H9 (cell line): ENCODE measurements around the gene RAB14. TPM values are rescaled to one million over a fixed set of nuclear protein-coding genes. Genes with fewer than 3 reads are reported as not detected.

ENCODE experiments used
- DNase-seq: peaks from one replicate; pipeline ENCODE4 v3.0.0-alpha.2; 2017
- H2AFZ ChIP-seq: one replicate; pipeline ENCODE4 v1.6.1; 2013; ENCODE audit warnings: mild to moderate bottlenecking, low read length, control low read depth, moderate library complexity
- H2AK5ac ChIP-seq: 2 replicates; pipeline ENCODE4 v1.6.1; 2013; ENCODE audit warnings: low read length, control low read depth, mixed read lengths; ENCODE audit not compliant: insufficient read length
- H2BK120ac ChIP-seq: one replicate; pipeline ENCODE4 v1.6.1; 2013; ENCODE audit warnings: low read depth, mild to moderate bottlenecking, low read length, control low read depth, inconsistent platforms; ENCODE audit not compliant: poor library complexity, severe bottlenecking
- H2BK12ac ChIP-seq: 2 replicates; pipeline ENCODE4 v1.6.1; 2013; ENCODE audit warnings: low read length, control low read depth, mixed read lengths, low read depth; ENCODE audit not compliant: insufficient read length
- H2BK15ac ChIP-seq: 2 replicates; pipeline ENCODE4 v1.6.1; 2013; ENCODE audit warnings: low read depth, low read length, control low read depth
- H2BK20ac ChIP-seq: one replicate; pipeline ENCODE4 v1.6.1; 2013; ENCODE audit warnings: low read depth, mild to moderate bottlenecking, low read length, control low read depth, inconsistent platforms; ENCODE audit not compliant: poor library complexity, severe bottlenecking
- H2BK5ac ChIP-seq: 2 replicates; pipeline ENCODE4 v1.6.1; 2013; ENCODE audit warnings: low read length, control low read depth, mixed read lengths; ENCODE audit not compliant: insufficient read length
- H3K14ac ChIP-seq: 2 replicates; pipeline ENCODE4 v1.6.1; 2013; ENCODE audit warnings: low read length, control low read depth; ENCODE audit not compliant: insufficient read depth
- H3K18ac ChIP-seq: 2 replicates; pipeline ENCODE4 v1.6.1; 2013; ENCODE audit warnings: low read depth, mild to moderate bottlenecking, mixed read lengths, low read length, control low read depth; ENCODE audit not compliant: insufficient read length
- H3K23ac ChIP-seq: 2 replicates; pipeline ENCODE4 v1.6.1; 2013; ENCODE audit warnings: low read length, control low read depth, mixed read lengths, low read depth; ENCODE audit not compliant: insufficient read length
- H3K23me2 ChIP-seq: 2 replicates; pipeline ENCODE4 v1.6.1; 2013; ENCODE audit warnings: low read depth, mild to moderate bottlenecking, mixed read lengths, low read length, control low read depth; ENCODE audit not compliant: insufficient read length, poor library complexity, severe bottlenecking
- H3K27ac ChIP-seq: 2 replicates; pipeline ENCODE4 v1.5.1; 2013; ENCODE audit warnings: low read length, control low read depth, mixed read lengths, low read depth; ENCODE audit not compliant: insufficient read length
- H3K27me3 ChIP-seq: 2 replicates; pipeline ENCODE4 v1.6.1; 2013; ENCODE audit warnings: low read length, control low read depth, inconsistent platforms; ENCODE audit not compliant: insufficient read depth
- H3K4ac ChIP-seq: 2 replicates; pipeline ENCODE4 v1.6.1; 2013; ENCODE audit warnings: low read depth, mild to moderate bottlenecking, control low read depth, inconsistent platforms, low read length, moderate library complexity
- H3K4me1 ChIP-seq: 2 replicates; pipeline ENCODE4 v1.6.1; 2013; ENCODE audit warnings: low read length, control low read depth, inconsistent platforms; ENCODE audit not compliant: insufficient read depth
- H3K4me2 ChIP-seq: 2 replicates; pipeline ENCODE4 v1.6.1; 2013; ENCODE audit warnings: low read length, control low read depth, mixed read lengths; ENCODE audit not compliant: insufficient read length, insufficient read depth
- H3K56ac ChIP-seq: 2 replicates; pipeline ENCODE4 v1.6.1; 2013; ENCODE audit warnings: low read depth, mild to moderate bottlenecking, mixed read lengths, low read length, control low read depth; ENCODE audit not compliant: insufficient read length
- H3K79me1 ChIP-seq: 2 replicates; pipeline ENCODE4 v1.6.1; 2013; ENCODE audit warnings: low read depth, mild to moderate bottlenecking, moderate library complexity, low read length, control low read depth, inconsistent platforms; ENCODE audit not compliant: insufficient read depth, poor library complexity, severe bottlenecking
- H3K79me2 ChIP-seq: 2 replicates; pipeline ENCODE4 v1.6.1; 2013; ENCODE audit warnings: low read length, control low read depth, inconsistent platforms; ENCODE audit not compliant: insufficient read depth
- H3K9ac ChIP-seq: 2 replicates; pipeline ENCODE4 v1.6.1; 2013; ENCODE audit warnings: low read length, control low read depth, mixed read lengths; ENCODE audit not compliant: insufficient read length; ENCODE audit errors: extremely low read depth
- H3K9me3 ChIP-seq: one replicate; pipeline ENCODE4 v1.6.1; 2013; ENCODE audit warnings: low read depth, low read length, inconsistent platforms; ENCODE audit not compliant: control insufficient read depth
- H3T11ph ChIP-seq: one replicate; pipeline ENCODE4 v1.6.1; 2013; ENCODE audit warnings: mild to moderate bottlenecking, low read length, control low read depth, inconsistent platforms
- H4K20me1 ChIP-seq: one replicate; pipeline ENCODE4 v1.6.1; 2013; ENCODE audit not compliant: control insufficient read depth, insufficient read length, insufficient read depth
- H4K5ac ChIP-seq: 2 replicates; pipeline ENCODE4 v1.6.1; 2013; ENCODE audit warnings: low read depth, mild to moderate bottlenecking, mixed read lengths, low read length, control low read depth; ENCODE audit not compliant: insufficient read length
- H4K8ac ChIP-seq: replicated peaks from 2 replicates; pipeline ENCODE4 v1.6.1; 2013; ENCODE audit warnings: low read length, control low read depth, mixed read lengths, low read depth; ENCODE audit not compliant: insufficient read length
- H4K91ac ChIP-seq: 2 replicates; pipeline ENCODE4 v1.6.1; 2013; ENCODE audit warnings: low read depth, mild to moderate bottlenecking, moderate library complexity, mixed read lengths, low read length, control low read depth; ENCODE audit not compliant: insufficient read length
- H3K27ac Mint-ChIP-seq, 3 experiments: 2 replicates in 2 of 3; 3 replicates in 1 of 3; pipeline ENCODE4 v1.8.0; 2020 to 2021; ENCODE audit warnings: mixed read lengths in 3 of 3, mild to moderate bottlenecking in 1 of 3, moderate library complexity in 1 of 3
- H3K27me3 Mint-ChIP-seq: 2 replicates; pipeline ENCODE4 v1.8.0; 2021; ENCODE audit warnings: low read depth, mild to moderate bottlenecking, moderate library complexity, mixed read lengths
- H3K36me3 Mint-ChIP-seq, 3 experiments: 2 replicates in 2 of 3; 3 replicates in 1 of 3; pipeline ENCODE4 v1.8.0; 2020 to 2021; ENCODE audit warnings: low read depth in 3 of 3, mixed read lengths in 3 of 3; ENCODE audit not compliant: insufficient read depth in 1 of 3
- H3K4me1 Mint-ChIP-seq, 2 experiments: 2 replicates each; pipeline ENCODE4 v1.8.0; 2020; ENCODE audit warnings: mixed read lengths in 2 of 2
- H3K4me3 Mint-ChIP-seq, 2 experiments: 2 replicates in 1 of 2; 3 replicates in 1 of 2; pipeline ENCODE4 v1.8.0; 2020 to 2021; ENCODE audit warnings: mild to moderate bottlenecking in 2 of 2, mixed read lengths in 2 of 2, moderate library complexity in 1 of 2
- H3K9me3 Mint-ChIP-seq, 2 experiments: 2 replicates in 1 of 2; 3 replicates in 1 of 2; pipeline ENCODE4 v1.8.0; 2020; ENCODE audit warnings: mild to moderate bottlenecking in 2 of 2, mixed read lengths in 2 of 2, moderate library complexity in 1 of 2
- WGBS: extraction: QIAGEN DNeasy Blood & Tissue Kit; methylation state at CpG from one replicate; pipeline ENCODE4 v1.1.7; 2013; ENCODE audit warnings: missing lambda C conversion rate, low lambda C conversion rate, mixed read lengths; ENCODE audit not compliant: insufficient read length; ENCODE audit errors: extremely low coverage; 5-methylcytosine and 5-hydroxymethylcytosine counted together
- total RNA-seq: library from RNA; stranded (reverse); gene quantifications from 2 replicates; pipeline ENCODE4 v1.2.1, GENCODE V29; 2021
- TF ChIP-seq, protein P1 (sequence below): fragments of 200-600 bp; sonication (generic); conservative IDR thresholded peaks from 3 replicates; pipeline ENCODE4 v1.8.0; 2021; ENCODE audit warnings: antibody characterized with exemption, mild to moderate bottlenecking

The RAB14 gene
- total RNA-seq, 1 experiment from 2014 or later: 33.6 TPM

DNA sequence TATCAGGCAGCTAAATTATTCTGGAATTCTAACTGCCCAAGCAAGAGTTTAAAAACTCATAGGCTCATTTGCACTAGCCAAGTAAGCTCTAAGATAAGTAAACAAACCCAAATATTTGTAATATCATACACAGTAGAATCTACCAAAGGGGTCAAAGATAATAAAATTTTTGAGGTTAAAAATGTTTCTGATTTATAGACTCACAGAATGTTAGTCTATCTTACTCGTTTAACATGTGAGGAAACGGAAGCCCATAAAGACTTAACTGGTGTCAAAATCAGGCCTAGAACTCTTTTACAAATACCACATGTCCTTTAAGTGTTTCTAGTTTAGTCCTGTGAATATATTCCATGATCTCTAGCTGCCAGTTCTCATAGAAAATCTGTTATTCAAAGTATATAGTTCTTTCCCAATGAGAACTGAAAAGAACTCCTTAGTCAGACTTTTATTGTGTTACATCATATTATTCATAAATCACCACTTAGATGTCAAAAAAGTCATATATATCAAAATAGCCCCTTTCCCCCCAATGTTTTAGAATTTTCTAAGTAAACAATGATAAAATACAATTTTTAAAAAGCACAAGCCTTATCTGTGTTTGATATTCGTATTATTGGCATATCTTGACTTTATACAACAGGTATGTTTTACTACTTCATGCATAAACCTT, 13.9 kb downstream of the RAB14 start:
- WGBS: no CpG with 5 or more reads among the region's 3 CpGs
- Histone ChIP-seq H3K4me2 (no peak overlapping the region), H3K23me2 (no peaks in the 10 kb centered on the region), H3K27me3 (no peaks in the 10 kb centered on the region), H2AK5ac (no peak overlapping the region), H2AFZ (no peak overlapping the region), H3K4me1 (no peaks in the 10 kb centered on the region; the same call in 1 of the 2 replicates), H3K4ac (no peak overlapping the region), H2BK5ac (no peak overlapping the region), H3K79me1 (peaks cover 3% of the 10 kb centered on the region), H3K56ac (no peak overlapping the region), H3T11ph (no peak overlapping the region), H4K20me1 (no peaks in the 10 kb centered on the region), H2BK12ac (no peak overlapping the region), H4K91ac (no peak overlapping the region), H3K14ac (no peak overlapping the region), H3K9me3 (no peaks in the 10 kb centered on the region), H2BK120ac (no peak overlapping the region), H2BK20ac (no peak overlapping the region), H3K23ac (no peak overlapping the region), H2BK15ac (no peak overlapping the region), H3K9ac (no peak overlapping the region), H3K27ac (no peak overlapping the region), H3K18ac (no peak overlapping the region), H3K79me2 (peaks cover 5% of the 10 kb centered on the region; the same call in 1 of the 2 replicates), H4K8ac (no peak overlapping the region), H4K5ac (no peak overlapping the region)
- Mint-ChIP-seq H3K36me3 (peaks cover 1 to 18% (median 6%) of the 10 kb centered on the region in 3 experiments; a peak in 5 of 7 replicates), H3K9me3 (no peaks in the 10 kb centered on the region), H3K27me3 (no peaks in the 10 kb centered on the region), H3K27ac (no peak overlapping the region), H3K4me3 (no peak overlapping the region), H3K4me1 (0 out of 4 replicates have a peak, but pooled peaks cover 0 to 3% of the 10 kb centered on the region in 2 experiments)
- no peak for DNase-seq
- TF ChIP-seq, protein P1, sequence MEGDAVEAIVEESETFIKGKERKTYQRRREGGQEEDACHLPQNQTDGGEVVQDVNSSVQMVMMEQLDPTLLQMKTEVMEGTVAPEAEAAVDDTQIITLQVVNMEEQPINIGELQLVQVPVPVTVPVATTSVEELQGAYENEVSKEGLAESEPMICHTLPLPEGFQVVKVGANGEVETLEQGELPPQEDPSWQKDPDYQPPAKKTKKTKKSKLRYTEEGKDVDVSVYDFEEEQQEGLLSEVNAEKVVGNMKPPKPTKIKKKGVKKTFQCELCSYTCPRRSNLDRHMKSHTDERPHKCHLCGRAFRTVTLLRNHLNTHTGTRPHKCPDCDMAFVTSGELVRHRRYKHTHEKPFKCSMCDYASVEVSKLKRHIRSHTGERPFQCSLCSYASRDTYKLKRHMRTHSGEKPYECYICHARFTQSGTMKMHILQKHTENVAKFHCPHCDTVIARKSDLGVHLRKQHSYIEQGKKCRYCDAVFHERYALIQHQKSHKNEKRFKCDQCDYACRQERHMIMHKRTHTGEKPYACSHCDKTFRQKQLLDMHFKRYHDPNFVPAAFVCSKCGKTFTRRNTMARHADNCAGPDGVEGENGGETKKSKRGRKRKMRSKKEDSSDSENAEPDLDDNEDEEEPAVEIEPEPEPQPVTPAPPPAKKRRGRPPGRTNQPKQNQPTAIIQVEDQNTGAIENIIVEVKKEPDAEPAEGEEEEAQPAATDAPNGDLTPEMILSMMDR: no peak
